Natural killer cell treated with Interleukin-12 subunit alpha and Interleukin-12 subunit beta and Interleukin-15 and Interleukin-18, amount 100 ng/mL, for 72 hours (primary cell): ENCODE results near the gene TUT1. TPM values are rescaled to one million over a fixed set of nuclear protein-coding genes. Genes with fewer than 3 reads are reported as not detected.
A peak's percentile ranks its signal among the peaks of the same experiment; 100 is the strongest.
"Not testable (repeated sequence)": the region's sequence is repeated elsewhere in the genome, so short reads cannot be mapped to it uniquely, and the experiment has no call there.

Experiments used
- ATAC-seq, 2 donors: fragments of 150-1000 bp; cut with Tn5 transposase in 1 of 2; sonication (Bioruptor Pico), chemical (Tn5 transposase) in 1 of 2; 2 replicates each; pipeline ENCODE4 v1.10.0; 2021
- DNase-seq: peaks from one replicate; pipeline ENCODE4 v3.0.0; 2022; ENCODE audit warnings: low spot score
- H3K27ac Mint-ChIP-seq, 2 donors: 1 replicate in 1 of 2; 2 replicates in 1 of 2; pipeline ENCODE4 v1.8.0; 2022; ENCODE audit warnings: mixed read lengths in 2 of 2, mild to moderate bottlenecking in 1 of 2, moderate library complexity in 1 of 2
- H3K27me3 Mint-ChIP-seq, 2 donors: 1 replicate in 1 of 2; 2 replicates in 1 of 2; pipeline ENCODE4 v1.8.0; 2022; ENCODE audit warnings: mixed read lengths in 2 of 2
- H3K36me3 Mint-ChIP-seq: one replicate; pipeline ENCODE4 v1.8.0; 2022; ENCODE audit warnings: mixed read lengths
- H3K4me1 Mint-ChIP-seq, 2 donors: 1 replicate in 1 of 2; 2 replicates in 1 of 2; pipeline ENCODE4 v1.8.0; 2022; ENCODE audit warnings: low read depth in 2 of 2, mixed read lengths in 2 of 2, mild to moderate bottlenecking in 1 of 2
- H3K4me3 Mint-ChIP-seq: one replicate; pipeline ENCODE4 v1.8.0; 2022; ENCODE audit warnings: mixed read lengths
- H3K9me3 Mint-ChIP-seq: 2 replicates; pipeline ENCODE4 v1.8.0; 2022; ENCODE audit warnings: mixed read lengths
- total RNA-seq, 2 donors: library from RNA; stranded (reverse); gene quantifications; one replicate each; pipeline ENCODE4 v1.2.3, GENCODE V29; 2022

Gene TUT1
- total RNA-seq, 2 donors from 2014 or later = 24.1 to 35.7 TPM

GRCh38 chr11:62600367-62601121 lies 9.2 kb upstream of the TUT1 start:
- DNase-seq (no peak), ATAC-seq (no peak)
- no peaks in the 10 kb centered on the region for H3K9me3 Mint-ChIP-seq
- peak overlapping the region; percentile 91 for H3K4me3 Mint-ChIP-seq
- peaks cover 53 to 56% of the 10 kb centered on the region in 2 donors for H3K4me1 Mint-ChIP-seq
- H3K27ac Mint-ChIP-seq = peak overlapping the region; percentile 89 to 90
- no peaks in the 10 kb centered on the region for H3K27me3 Mint-ChIP-seq
- H3K36me3 Mint-ChIP-seq = peaks cover 46% of the 10 kb centered on the region

GRCh38 chr11:62599901-62600300 lies 8.6 kb upstream of the TUT1 start:
- Mint-ChIP-seq H3K27me3 (no peaks in the 10 kb centered on the region), H3K4me3 (peak overlapping the region; percentile 91), H3K9me3 (no peaks in the 10 kb centered on the region), H3K36me3 (peaks cover 46% of the 10 kb centered on the region), H3K4me1 (peaks cover 50 to 56% of the 10 kb centered on the region in 2 donors), H3K27ac (peak overlapping the region; percentile 89 to 90)
- ATAC-seq (no peak), DNase-seq (peak; percentile 72)

GRCh38 chr11:62599069-62599696 lies 7.9 kb upstream of the TUT1 start:
- peaks cover 52% of the 10 kb centered on the region for H3K36me3 Mint-ChIP-seq
- peak overlapping the region; percentile 89 to 90 for H3K27ac Mint-ChIP-seq
- ATAC-seq = peak; percentile 87 to 89
- H3K4me3 Mint-ChIP-seq = peak overlapping the region; percentile 91
- H3K4me1 Mint-ChIP-seq = peaks cover 50 to 61% of the 10 kb centered on the region in 2 donors
- no peaks in the 10 kb centered on the region for H3K27me3 Mint-ChIP-seq
- no peaks in the 10 kb centered on the region for H3K9me3 Mint-ChIP-seq
- DNase-seq = peak; percentile 98

- H3K4me3 Mint-ChIP-seq = no peak overlapping the region
- no peak for DNase-seq
- ATAC-seq = no peak
- H3K9me3 Mint-ChIP-seq = no peaks in the 10 kb centered on the region
- H3K36me3 Mint-ChIP-seq = peaks cover 43% of the 10 kb centered on the region
- peak overlapping the region in 1 of 2 donors; percentile 96 for H3K27ac Mint-ChIP-seq
- no peaks in the 10 kb centered on the region for H3K27me3 Mint-ChIP-seq
- H3K4me1 Mint-ChIP-seq = peaks cover 52 to 75% of the 10 kb centered on the region in 2 donors
Observed at GRCh38 chr11:62595124-62595523, 3.8 kb upstream of the TUT1 start.

GRCh38 chr11:62593434-62594044 lies 2.2 kb upstream of the TUT1 start:
- peak overlapping the region; percentile 94 to 96 for H3K27ac Mint-ChIP-seq
- peak overlapping the region; percentile 77 for H3K4me3 Mint-ChIP-seq
- H3K9me3 Mint-ChIP-seq = no peaks in the 10 kb centered on the region
- H3K27me3 Mint-ChIP-seq = no peaks in the 10 kb centered on the region
- DNase-seq = peak; percentile 73
- no peak for ATAC-seq
- H3K4me1 Mint-ChIP-seq = peaks cover 36 to 59% of the 10 kb centered on the region in 2 donors
- peaks cover 27% of the 10 kb centered on the region for H3K36me3 Mint-ChIP-seq

- Mint-ChIP-seq H3K36me3 (peaks cover 23% of the 10 kb centered on the region), H3K9me3 (no peaks in the 10 kb centered on the region), H3K4me1 (peaks cover 30 to 53% of the 10 kb centered on the region in 2 donors), H3K27ac (peak overlapping the region; percentile 94 to 96), H3K27me3 (no peaks in the 10 kb centered on the region), H3K4me3 (peak overlapping the region; percentile 98)
- no peak for ATAC-seq
- no peak for DNase-seq
Observed at GRCh38 chr11:62592989-62593421, 1.7 kb upstream of the TUT1 start.

- Mint-ChIP-seq H3K36me3 (peaks cover 16% of the 10 kb centered on the region), H3K4me1 (peaks cover 24 to 46% of the 10 kb centered on the region in 2 donors), H3K27ac (peak overlapping the region; percentile 94 to 96), H3K9me3 (no peaks in the 10 kb centered on the region), H3K4me3 (peak overlapping the region; percentile 98), H3K27me3 (no peaks in the 10 kb centered on the region)
- DNase-seq (no peak), ATAC-seq (no peak)
Observed at GRCh38 chr11:62592146-62592815, 958 bp upstream of the TUT1 start.

GRCh38 chr11:62588966-62589637 lies 2.2 kb downstream of the TUT1 start:
- peak overlapping the region in 1 of 2 donors; percentile 94 for H3K27ac Mint-ChIP-seq
- peaks cover 7% of the 10 kb centered on the region for H3K36me3 Mint-ChIP-seq
- H3K4me1 Mint-ChIP-seq = peaks cover 21 to 35% of the 10 kb centered on the region in 2 donors
- peak overlapping the region; percentile 98 for H3K4me3 Mint-ChIP-seq
- no peaks in the 10 kb centered on the region for H3K27me3 Mint-ChIP-seq
- H3K9me3 Mint-ChIP-seq = no peaks in the 10 kb centered on the region
- ATAC-seq (no peak), DNase-seq (no peak)

GRCh38 chr11:62585356-62585755 lies 6.0 kb downstream of the TUT1 start:
- DNase-seq, ATAC-seq, H3K27ac Mint-ChIP-seq, H3K36me3 Mint-ChIP-seq, H3K4me1 Mint-ChIP-seq, H3K9me3 Mint-ChIP-seq, H3K27me3 Mint-ChIP-seq, H3K4me3 Mint-ChIP-seq: not testable (repeated sequence)

GRCh38 chr11:62581735-62582134 lies 9.6 kb downstream of the TUT1 start:
- H3K4me1 Mint-ChIP-seq, H3K27me3 Mint-ChIP-seq, H3K9me3 Mint-ChIP-seq, DNase-seq, H3K4me3 Mint-ChIP-seq, ATAC-seq, H3K27ac Mint-ChIP-seq: not testable (repeated sequence)
- peaks cover 12% of the 10 kb centered on the region for H3K36me3 Mint-ChIP-seq

GRCh38 chr11:62580959-62581715 lies 10.2 kb downstream of the TUT1 start:
- H3K27me3 Mint-ChIP-seq = no peaks in the 10 kb centered on the region
- no peak for DNase-seq
- no peak overlapping the region for H3K4me3 Mint-ChIP-seq
- H3K4me1 Mint-ChIP-seq = no peaks in the 10 kb centered on the region
- H3K9me3 Mint-ChIP-seq = no peaks in the 10 kb centered on the region
- H3K27ac Mint-ChIP-seq = no peak overlapping the region
- no peak for ATAC-seq
- peaks cover 12% of the 10 kb centered on the region for H3K36me3 Mint-ChIP-seq

- Mint-ChIP-seq H3K36me3 (peaks cover 12% of the 10 kb centered on the region), H3K27me3 (no peaks in the 10 kb centered on the region), H3K9me3 (no peaks in the 10 kb centered on the region), H3K27ac (no peak overlapping the region), H3K4me1 (peaks cover 7 to 11% of the 10 kb centered on the region in 2 donors), H3K4me3 (no peak overlapping the region)
- no peak for ATAC-seq
- no peak for DNase-seq
Observed at GRCh38 chr11:62579252-62579651, 12.1 kb downstream of the TUT1 start.
